GM12872 (cell line): ENCODE measurements around the gene CST9L.

Source experiments
- TF ChIP-seq, protein P1 (sequence below): IDR thresholded peaks from 3 replicates; pipeline ENCODE4 v1.5.1; 2011; ENCODE audit warnings: low read depth, mild to moderate bottlenecking, low read length, moderate library complexity; ENCODE audit not compliant: insufficient read depth

CST9L gene

DNA sequence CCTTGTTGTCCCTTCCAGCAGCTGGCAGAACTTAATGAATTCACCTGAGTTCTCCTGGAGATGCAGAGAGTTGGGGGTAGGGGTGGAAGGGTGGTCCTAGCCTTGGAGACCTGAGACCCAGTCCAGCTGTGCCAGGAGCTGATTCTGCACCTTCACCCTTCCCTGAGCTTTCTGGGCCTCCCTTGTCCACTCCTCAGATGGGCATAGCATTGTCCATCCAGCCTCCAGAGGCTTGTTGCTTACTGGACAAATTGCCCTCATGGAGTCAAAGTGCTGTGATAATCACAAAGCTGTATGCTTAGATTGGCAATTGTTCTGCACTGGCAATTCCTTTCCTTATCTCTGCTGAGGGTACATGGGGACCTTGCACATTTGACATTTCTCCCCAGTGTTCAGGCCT, 16.5 kb downstream of the CST9L start:
- TF ChIP-seq, protein P1, sequence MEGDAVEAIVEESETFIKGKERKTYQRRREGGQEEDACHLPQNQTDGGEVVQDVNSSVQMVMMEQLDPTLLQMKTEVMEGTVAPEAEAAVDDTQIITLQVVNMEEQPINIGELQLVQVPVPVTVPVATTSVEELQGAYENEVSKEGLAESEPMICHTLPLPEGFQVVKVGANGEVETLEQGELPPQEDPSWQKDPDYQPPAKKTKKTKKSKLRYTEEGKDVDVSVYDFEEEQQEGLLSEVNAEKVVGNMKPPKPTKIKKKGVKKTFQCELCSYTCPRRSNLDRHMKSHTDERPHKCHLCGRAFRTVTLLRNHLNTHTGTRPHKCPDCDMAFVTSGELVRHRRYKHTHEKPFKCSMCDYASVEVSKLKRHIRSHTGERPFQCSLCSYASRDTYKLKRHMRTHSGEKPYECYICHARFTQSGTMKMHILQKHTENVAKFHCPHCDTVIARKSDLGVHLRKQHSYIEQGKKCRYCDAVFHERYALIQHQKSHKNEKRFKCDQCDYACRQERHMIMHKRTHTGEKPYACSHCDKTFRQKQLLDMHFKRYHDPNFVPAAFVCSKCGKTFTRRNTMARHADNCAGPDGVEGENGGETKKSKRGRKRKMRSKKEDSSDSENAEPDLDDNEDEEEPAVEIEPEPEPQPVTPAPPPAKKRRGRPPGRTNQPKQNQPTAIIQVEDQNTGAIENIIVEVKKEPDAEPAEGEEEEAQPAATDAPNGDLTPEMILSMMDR, result no peak

GRCh38 chr20:23551383-23551782, 16.9 kb downstream of the CST9L start:
- TF ChIP-seq, protein P1, result no peak

DNA sequence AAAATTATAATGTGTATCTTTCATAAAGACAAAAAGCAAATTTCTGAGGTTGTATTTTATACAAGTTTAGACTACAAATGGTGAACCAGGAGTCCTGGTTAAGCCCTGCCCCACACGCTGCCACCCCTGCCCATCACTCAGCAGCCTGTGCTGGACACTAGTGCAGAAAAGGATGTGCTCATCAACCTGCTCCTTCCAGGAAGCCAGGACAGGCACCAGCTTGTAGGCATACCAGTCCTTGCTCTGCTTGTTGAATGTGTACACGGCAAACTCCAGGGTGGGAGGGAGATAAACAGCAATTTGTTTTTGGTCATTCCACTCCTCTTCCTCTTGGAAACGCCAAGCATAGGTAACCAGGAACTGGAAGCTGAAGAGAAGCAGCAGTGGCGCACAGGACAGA, 18.1 kb downstream of the CST9L start:
- TF ChIP-seq, protein P1, result no peak

GRCh38 chr20:23548408-23548807, 19.9 kb downstream of the CST9L start:
- TF ChIP-seq, protein P1, result no peak

DNA sequence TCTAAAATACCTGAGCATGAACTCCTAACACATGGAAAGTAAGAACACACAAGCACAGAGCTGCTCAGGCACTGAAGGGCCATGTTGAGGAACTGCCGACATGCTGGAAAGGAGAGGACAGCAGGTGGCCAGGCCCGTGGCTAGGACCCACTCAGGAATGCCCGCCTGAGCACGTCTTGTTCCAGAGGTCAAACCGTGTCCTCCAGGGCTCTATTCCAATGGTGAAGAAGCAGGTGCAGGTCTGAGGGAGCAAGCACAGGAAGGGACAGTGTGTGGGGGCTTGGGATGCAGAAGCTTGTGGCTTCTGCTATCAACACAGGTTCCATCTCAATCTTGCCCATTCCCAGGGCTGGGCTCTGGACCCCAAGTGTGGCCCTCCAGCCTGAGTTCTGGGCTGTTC, 20.7 kb downstream of the CST9L start:
- TF ChIP-seq, protein P1, result no peak

DNA sequence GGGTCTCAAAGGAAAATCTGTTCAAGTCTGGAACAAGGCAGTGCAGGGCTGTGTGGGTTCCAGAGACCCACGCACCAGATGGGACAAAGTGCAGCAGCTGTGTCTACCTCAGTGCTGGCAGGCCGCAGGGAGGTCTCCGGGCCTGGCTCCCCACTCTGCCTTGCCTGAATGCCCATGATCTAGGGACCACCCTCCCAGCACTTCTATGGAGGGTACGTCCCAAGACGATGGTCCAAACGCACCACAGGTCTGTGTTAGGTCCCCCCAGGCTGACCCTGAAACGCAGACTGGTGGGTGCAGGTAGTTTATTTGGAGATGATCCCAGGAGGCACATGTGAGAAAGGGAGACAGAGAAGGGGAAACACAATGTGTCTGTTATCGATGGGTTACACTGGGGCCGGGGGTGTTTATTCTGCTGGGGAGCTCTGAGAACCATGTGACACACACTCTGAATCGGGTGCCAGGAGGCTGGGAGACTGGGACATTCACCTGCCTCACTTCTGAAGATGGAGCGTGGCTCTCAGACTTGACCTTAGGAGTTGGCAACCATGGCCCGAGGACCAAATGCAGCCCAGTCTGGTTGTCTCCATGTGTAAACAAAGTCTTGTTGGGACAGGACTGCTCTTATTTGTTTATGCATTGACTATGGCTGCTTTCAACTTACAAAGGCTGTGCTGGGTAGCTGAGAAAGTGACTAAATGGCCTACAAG, 21.7 kb downstream of the CST9L start:
- TF ChIP-seq, protein P1, result no peak

- TF ChIP-seq, protein P1, result no peak
Measured at GRCh38 chr20:23544133-23544532, 24.2 kb downstream of the CST9L start.
